IPS-18c (cell line): Measurements from ENCODE around the gene UBAP1.
"Not testable (repeated sequence)": the region's sequence is repeated elsewhere in the genome, so short reads cannot be mapped to it uniquely, and the experiment has no call there.

Source experiments
- H3K4me3 ChIP-seq: 2 replicates; pipeline ENCODE4 v1.7.0; 2013; ENCODE audit warnings: low read depth, mild to moderate bottlenecking, low read length, moderate library complexity; ENCODE audit not compliant: insufficient read depth
- H3K9me3 ChIP-seq: one replicate; pipeline ENCODE4 v1.6.1; 2013; ENCODE audit warnings: mild to moderate bottlenecking, low read length, moderate library complexity; ENCODE audit not compliant: control insufficient read depth, insufficient read depth

The UBAP1 gene

GRCh38 chr9:34206561-34206960 lies 27.7 kb downstream of the UBAP1 start:
- no peaks in the 10 kb centered on the region for H3K9me3 ChIP-seq
- H3K4me3 ChIP-seq = no peak overlapping the region

- Histone ChIP-seq H3K9me3 (no peaks in the 10 kb centered on the region), H3K4me3 (no peak overlapping the region)
Measured at GRCh38 chr9:34211395-34211794, 32.6 kb downstream of the UBAP1 start.

GRCh38 chr9:34214354-34215000 lies 35.6 kb downstream of the UBAP1 start:
- H3K4me3 ChIP-seq, H3K9me3 ChIP-seq: not testable (repeated sequence)

- H3K4me3 ChIP-seq = no peak overlapping the region
- H3K9me3 ChIP-seq = no peaks in the 10 kb centered on the region
Measured at GRCh38 chr9:34216325-34216724, 37.5 kb downstream of the UBAP1 start.

- H3K4me3 ChIP-seq, H3K9me3 ChIP-seq: not testable (repeated sequence)
Measured at GRCh38 chr9:34217015-34217414, 38.2 kb downstream of the UBAP1 start.

- H3K4me3 ChIP-seq = no peak overlapping the region
- H3K9me3 ChIP-seq = no peaks in the 10 kb centered on the region
Measured at GRCh38 chr9:34218446-34218845, 39.6 kb downstream of the UBAP1 start.

GRCh38 chr9:34219421-34219820 lies 40.6 kb downstream of the UBAP1 start:
- Histone ChIP-seq H3K9me3 (no peaks in the 10 kb centered on the region), H3K4me3 (no peak overlapping the region)

- Histone ChIP-seq H3K9me3 (no peaks in the 10 kb centered on the region), H3K4me3 (no peak overlapping the region)
Measured at GRCh38 chr9:34220218-34220617, 41.4 kb downstream of the UBAP1 start.

- H3K4me3 ChIP-seq = no peak overlapping the region
Measured at GRCh38 chr9:34224349-34224748, 45.5 kb downstream of the UBAP1 start.

GRCh38 chr9:34226144-34226760 lies 47.4 kb downstream of the UBAP1 start:
- not testable (repeated sequence) for H3K9me3 ChIP-seq, H3K4me3 ChIP-seq

More at GRCh38 chr9:34224349-34224748, 45.5 kb downstream of the UBAP1 start:
- no peaks in the 10 kb centered on the region for H3K9me3 ChIP-seq

GRCh38 chr9:34227445-34227844 lies 48.6 kb downstream of the UBAP1 start:
- no peaks in the 10 kb centered on the region for H3K9me3 ChIP-seq
- no peak overlapping the region for H3K4me3 ChIP-seq

GRCh38 chr9:34230556-34230955 lies 51.7 kb downstream of the UBAP1 start:
- H3K9me3 ChIP-seq = no peaks in the 10 kb centered on the region
- H3K4me3 ChIP-seq = no peak overlapping the region

GRCh38 chr9:34232201-34232600 lies 53.4 kb downstream of the UBAP1 start:
- no peak overlapping the region for H3K4me3 ChIP-seq
- no peaks in the 10 kb centered on the region for H3K9me3 ChIP-seq

GRCh38 chr9:34233672-34234071 lies 54.8 kb downstream of the UBAP1 start:
- no peaks in the 10 kb centered on the region for H3K9me3 ChIP-seq
- no peak overlapping the region for H3K4me3 ChIP-seq

GRCh38 chr9:34237836-34238235 lies 59.0 kb downstream of the UBAP1 start:
- Histone ChIP-seq H3K4me3 (no peak overlapping the region), H3K9me3 (no peaks in the 10 kb centered on the region)

- Histone ChIP-seq H3K9me3 (no peaks in the 10 kb centered on the region), H3K4me3 (no peak overlapping the region)
Measured at GRCh38 chr9:34240006-34240405, 61.2 kb downstream of the UBAP1 start.

- no peak overlapping the region for H3K4me3 ChIP-seq
- no peaks in the 10 kb centered on the region for H3K9me3 ChIP-seq
Measured at GRCh38 chr9:34242830-34243229, 64.0 kb downstream of the UBAP1 start.

GRCh38 chr9:34245212-34245611 lies 66.4 kb downstream of the UBAP1 start:
- not testable (repeated sequence) for H3K4me3 ChIP-seq, H3K9me3 ChIP-seq

- H3K4me3 ChIP-seq = no peak overlapping the region
- H3K9me3 ChIP-seq = no peaks in the 10 kb centered on the region
Measured at GRCh38 chr9:34246453-34246852, 67.6 kb downstream of the UBAP1 start.
